Right ventricle myocardium inferior (tissue), 1 donor: ENCODE results near the gene ITGAD. TPM values are rescaled to one million over a fixed set of nuclear protein-coding genes. Genes with fewer than 3 reads are reported as not detected.

Experiments used
- ATAC-seq: fragments of 200-7000 bp; cut with Tn5 transposase; one replicate; pipeline ENCODE4 v1.9.1; 2020; ENCODE audit warnings: mild to moderate bottlenecking, moderate library complexity
- DNase-seq: peaks from one replicate; pipeline ENCODE4 v3.0.0; 2021; ENCODE audit errors: missing footprints
- intact Hi-C: fragments of 100-400 bp; cut with DNase I; formaldehyde crosslinking; loops from one replicate; pipeline ENCODE4 v1.11.0; 2022
- long read RNA-seq: library from polyadenylated mRNA; unstranded; transcript quantifications from one replicate; pipeline ENCODE4 v2.0.0, GENCODE V29; 2021
- total RNA-seq: library from RNA; stranded (reverse); fragmentation: NEBNext Ultra II Directional; extraction: Animal tissue kit (Norgen Biotek cat#: 25700); gene quantifications from one replicate; pipeline ENCODE4 v1.2.1, GENCODE V29; 2021
- donor health status: DM: no; HTN: yes; CAD: no; lungs with severe emphysema.

ITGAD gene
- total RNA-seq, result 0.11 TPM
- long read RNA-seq, result 0 reads

DNA sequence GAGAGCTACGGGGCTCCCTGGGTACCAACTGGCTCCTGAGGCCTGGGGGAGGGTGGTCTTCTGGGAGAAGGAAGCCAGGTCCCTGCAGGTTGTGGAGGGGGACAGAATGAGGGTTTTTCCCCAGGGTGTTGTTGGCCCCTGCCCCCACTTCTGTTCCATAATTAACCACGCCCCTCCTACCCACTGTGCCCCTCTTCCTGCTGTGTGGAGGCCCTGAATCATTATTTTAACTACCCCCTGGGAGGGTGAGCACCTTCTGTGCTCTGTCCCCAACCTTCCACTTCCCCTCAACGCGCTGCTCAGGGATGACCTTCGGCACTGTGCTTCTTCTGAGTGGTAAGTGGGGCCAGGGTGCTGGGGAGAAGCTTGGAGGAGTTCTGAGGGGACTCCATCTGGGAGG, at the start of gene ITGAD:
Gene ITGAD (plus strand): TSS at position 280 of the 400 bp plus-strand sequence. CDS start 26 bp downstream, at position 306.
- no peak for ATAC-seq

DNA sequence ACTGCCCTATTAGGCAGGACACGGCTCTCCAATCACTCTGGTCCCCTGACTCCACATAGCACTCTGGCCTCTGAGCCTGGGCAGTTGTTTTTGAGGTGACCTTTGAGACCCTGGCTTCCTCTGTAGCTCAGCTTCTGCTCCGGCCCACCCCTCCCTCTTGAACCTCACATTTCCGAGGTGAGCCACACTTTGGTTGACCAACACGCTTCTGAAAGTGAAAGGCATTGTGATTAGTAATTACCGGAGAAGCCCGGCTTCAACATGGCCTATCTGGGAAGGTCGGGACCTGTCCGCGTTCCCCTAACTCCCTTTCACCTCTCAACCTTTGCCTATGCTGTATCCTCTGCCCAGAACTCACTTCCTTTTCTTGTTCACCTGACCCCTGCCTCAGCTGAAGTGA, 48.4 kb upstream of the ITGAD start:
- no peak for DNase-seq
- intact Hi-C loops, result loop anchor here (10.0 kb wide), 1 partner anchor 60 kb away; no protein-coding TSS in a partner anchor

More for the DNA sequence above, at the start of gene ITGAD:
- DNase-seq, result no peak
- intact Hi-C loops, result no loop called here

DNA sequence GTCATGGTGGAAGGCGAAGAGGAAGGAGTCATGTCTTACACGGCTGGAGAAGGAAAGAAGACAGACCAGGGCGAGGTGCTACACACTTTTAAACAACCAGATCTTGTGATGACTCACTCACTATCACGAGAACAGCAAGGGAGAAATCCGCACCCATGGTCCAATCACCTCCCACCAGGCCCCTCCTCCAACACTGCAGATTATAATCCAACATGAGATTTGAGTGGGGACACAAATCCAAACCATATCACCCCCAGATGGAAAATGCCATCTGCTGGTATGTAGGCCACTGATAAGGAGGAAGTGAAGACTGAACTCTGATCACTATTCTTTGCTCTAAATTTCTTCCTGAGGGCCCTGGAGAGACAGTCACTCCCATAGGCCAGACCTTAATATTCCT, 45.7 kb upstream of the ITGAD start:
- intact Hi-C loops, result loop anchor here (10.0 kb wide), 1 partner anchor 57 kb away; no protein-coding TSS in a partner anchor
- ATAC-seq, result no peak
- no peak for DNase-seq

More for the DNA sequence above, 48.4 kb upstream of the ITGAD start:
- ATAC-seq, result no peak

DNA sequence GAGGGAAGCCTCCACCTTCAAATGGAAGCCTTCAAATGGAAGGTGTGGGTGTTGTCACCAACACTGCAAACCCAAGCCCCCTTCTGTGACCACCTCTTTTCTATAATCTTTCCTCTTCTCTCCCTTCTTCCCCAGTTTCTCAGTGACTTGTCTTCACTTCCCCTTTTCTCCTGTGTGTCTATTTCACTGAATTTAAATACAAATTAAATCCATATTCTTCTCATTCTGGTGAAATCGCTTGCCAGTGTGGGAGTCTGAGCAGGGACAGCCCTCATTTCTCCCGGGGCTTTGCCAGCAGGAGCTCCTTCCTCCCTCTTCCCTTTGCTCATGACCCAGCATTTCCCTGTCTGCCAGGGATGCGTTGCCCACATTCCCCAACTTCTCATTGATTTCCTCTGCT, 44.6 kb upstream of the ITGAD start:
- intact Hi-C loops, result loop anchor here (10.0 kb wide), 1 partner anchor 56 kb away; no protein-coding TSS in a partner anchor
- ATAC-seq (no peak), DNase-seq (no peak)

DNA sequence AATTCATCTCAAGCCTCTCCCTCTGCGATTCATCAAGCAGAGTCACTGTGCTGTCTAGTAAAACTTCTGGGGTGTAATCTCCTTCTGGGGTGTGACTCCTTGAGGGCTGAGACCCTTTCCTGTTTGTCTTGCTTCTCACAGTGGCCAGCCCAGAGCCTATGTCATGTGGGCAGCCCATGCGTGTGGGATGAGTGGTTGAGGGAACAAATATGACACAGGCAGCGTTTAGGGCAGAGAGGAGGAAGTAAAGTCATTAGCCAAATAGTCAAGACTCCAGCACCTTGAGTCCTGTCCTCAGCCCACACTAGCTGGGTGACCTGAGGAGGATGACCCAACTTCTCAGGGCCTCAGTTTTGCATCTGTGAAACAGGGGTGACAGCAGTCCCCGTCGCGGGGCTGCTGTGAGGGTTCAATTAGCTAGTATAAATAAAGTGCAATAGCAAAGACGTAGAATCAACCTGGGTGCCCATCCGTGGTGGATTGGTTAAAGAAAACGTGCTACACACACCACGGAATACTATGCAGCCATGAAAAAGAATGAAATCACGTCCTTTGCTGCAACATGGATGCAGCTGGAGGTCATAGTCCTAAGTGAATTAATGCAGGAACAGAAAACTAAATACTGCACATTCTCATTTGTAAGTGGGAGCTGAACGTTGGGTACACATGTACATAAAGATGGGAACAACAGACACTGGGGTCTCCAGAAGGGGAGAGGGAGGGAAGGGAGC, 42.7 kb upstream of the ITGAD start:
- ATAC-seq (no peak), DNase-seq (no peak)
- intact Hi-C loops, result no loop called here

DNA sequence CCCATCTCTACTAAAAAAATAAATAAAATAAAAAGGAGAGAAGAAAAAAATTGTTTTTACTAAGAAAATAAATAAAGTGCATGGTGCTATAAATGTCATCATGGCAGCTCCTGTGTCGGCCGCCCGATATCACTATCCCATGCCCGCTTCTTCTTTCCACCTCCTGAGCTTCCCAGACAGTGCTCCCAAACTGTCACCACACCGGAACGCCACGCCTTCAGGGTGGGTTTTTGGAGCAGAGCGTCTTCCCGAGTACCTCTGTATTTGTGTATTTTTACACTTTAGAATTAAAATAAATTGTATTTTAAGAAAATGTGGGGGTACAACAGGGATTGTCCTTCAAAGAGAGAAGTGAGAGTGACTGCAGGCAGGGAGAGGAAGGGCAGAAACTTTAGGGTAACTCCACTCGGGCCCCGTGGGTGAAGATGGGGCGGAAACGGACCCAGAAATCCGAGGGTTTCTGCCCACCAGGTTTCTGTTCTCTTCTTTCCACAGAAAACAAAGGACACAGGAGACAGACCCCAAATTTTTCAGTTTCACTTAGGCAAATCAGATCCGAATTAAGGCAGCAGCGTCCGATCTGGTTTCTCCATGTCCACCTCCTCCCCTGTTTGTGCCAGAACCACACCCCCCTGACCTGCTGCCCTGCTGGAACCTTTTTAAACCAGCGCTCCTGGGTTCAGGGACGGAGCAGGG, 41.7 kb upstream of the ITGAD start:
- intact Hi-C loops, result no loop called here
- ATAC-seq, result no peak
- no peak for DNase-seq

DNA sequence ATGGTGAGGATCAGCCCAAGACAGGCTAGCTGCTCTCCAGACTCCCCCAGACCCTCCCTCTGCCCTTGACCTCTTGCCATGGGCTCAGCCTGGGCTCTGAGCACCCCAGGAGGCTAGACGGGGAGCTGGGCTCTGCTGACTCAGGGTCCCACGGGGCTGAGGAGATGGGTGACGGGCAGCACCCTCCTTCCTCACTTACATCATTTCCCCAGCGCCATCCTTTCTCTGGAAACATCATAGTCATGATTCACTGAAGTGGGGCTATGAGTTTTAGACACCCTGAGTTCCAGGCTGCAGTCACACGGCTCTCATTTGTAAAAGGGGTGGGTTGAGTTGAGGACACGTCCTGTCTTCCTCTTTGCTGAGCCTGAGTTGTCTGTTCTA, 41.2 kb upstream of the ITGAD start:
- intact Hi-C loops, result no loop called here
- DNase-seq (peak; percentile 76), ATAC-seq (peak; percentile 35)

DNA sequence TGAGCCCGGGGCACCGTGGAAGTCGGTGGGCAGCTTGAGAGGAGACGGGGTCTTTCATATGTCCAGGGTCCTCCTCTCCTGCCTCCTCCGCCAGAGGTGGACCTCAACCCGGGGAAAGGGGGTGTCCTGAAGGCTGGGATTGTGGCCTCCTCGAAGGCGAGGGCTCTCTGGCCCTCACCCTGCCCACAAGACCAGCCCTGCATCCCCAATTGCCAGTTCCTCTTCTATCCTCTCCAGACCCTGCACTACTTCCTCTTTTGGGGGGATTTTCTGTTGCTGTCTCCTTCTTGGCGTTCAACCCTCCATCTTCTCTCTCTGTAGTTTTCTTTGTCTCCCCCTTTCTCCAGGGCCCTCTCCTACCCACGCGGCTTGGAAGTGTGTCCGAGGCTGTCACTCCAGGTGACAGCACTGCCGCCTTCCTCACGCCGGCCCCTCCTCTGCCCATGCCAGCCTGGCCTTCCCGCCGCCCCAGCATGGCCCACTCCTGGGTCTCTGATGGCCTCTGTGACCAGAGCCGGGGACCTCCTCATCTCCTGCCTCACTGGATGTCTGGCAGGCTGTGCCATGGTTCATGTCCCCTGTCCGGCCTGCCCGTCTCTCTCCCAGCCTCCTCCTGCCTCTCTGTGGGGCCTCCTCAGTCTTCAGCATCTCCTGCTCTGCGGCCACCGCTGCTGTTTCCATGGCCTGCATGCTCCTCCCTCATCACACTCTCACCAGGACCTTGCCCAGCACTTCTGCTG, 40.6 kb upstream of the ITGAD start:
- DNase-seq (no peak), ATAC-seq (peak; percentile 56)
- intact Hi-C loops, result no loop called here

DNA sequence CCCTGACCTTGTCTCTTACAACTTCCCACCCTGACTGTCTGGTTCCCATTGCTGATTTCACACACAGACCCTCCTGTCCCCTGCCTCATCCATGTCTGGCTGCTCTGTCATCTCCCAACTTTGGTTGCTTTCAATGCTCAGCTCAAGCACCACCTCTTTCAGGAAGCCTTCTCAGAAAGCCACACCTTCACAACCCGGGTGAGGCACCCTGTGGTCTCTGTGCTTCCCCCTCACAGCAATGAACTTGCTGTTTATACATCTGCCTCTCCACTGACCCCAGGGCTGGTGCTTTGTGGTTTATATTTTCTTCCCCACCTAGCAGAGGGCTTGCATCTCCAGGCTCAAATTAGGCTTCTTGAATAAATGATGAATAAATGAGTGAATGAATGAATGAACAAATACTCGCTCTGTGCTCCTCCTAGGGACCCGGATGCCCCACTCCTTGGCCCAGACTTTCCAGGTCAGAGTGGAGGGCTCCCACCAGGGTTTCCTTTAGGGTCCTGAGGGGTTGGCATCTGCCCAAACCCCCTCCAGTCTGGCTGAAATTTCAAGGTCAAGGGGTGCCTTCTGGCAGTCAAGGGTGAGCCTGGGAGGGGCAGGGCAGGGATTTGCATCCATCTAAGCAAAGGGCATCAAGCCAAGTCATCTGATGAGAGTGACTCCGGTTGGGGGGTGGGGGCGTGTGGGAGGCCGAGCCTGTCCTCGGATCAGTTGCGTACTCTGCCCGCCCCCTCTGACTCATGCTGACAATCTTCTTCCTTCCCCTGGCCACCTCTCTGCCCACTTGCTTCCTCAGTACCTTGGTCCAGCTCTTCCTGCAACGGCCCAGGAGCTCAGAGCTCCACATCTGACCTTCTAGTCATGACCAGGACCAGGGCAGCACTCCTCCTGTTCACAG, 38.5 kb upstream of the ITGAD start, which contains the start of gene ITGAX:
Gene ITGAX (plus strand): TSS at position 783 of the 898 bp plus-strand sequence. CDS start 79 bp downstream, at position 862.
- intact Hi-C loops, result no loop called here
- ATAC-seq (peak; percentile 23), DNase-seq (peak; percentile 91)

DNA sequence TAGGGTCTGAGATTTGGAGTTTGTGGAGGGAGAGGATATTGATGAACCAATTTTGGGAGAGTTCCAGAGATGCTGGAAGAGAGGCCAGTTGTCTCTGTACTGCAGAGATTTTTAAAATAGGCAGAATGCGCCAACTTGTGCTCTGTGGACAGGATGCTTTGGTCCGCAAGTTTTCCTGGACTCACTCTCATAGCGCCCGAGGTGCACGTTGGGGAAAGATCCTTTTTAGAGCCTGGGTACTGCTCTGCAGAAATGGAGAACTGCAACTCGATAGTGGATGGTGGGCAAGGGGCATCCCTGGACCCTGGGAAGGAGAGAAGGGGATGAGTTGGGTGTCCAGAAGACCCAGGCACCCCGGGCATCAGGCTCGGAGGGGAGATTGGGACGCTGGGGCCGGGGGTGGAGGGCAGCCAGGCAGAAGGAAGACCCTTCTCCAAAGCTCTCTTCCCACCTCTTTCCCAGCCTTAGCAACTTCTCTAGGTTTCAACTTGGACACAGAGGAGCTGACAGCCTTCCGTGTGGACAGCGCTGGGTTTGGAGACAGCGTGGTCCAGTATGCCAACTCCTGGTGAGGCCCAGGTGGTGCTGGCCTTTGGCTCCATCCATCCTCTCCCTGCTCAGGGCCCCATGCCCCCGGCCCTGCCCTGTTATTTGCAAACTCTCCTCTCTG, 37.6 kb upstream of the ITGAD start:
- DNase-seq, result no peak
- intact Hi-C loops, result no loop called here

DNA sequence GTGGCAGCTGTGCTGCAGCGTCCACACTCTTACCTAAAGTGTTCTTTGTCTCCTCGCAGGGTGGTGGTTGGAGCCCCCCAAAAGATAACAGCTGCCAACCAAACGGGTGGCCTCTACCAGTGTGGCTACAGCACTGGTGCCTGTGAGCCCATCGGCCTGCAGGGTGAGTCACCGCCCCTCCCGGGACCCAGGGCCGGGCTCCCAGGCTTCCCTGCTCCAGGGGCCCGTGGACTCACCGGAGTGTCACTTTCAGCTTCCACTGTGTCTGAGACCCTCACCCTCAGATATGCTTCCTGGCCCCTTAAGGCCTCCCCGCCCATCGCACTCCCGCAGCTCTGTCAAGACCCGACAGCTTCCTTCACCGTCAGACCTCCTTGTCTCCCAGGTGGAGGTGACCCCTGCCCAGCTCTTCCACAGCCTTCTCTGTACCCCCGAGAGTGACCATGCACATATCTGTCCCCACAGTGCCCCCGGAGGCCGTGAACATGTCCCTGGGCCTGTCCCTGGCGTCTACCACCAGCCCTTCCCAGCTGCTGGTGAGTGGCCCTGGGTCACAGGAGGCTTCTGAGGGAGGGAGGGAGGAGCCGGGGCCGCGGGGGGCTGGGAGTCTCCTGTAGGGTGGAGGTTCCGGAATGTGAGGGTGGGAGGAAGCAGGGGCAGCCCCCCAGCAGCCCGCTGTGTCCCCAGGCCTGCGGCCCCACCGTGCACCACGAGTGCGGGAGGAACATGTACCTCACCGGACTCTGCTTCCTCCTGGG, 36.4 kb upstream of the ITGAD start:
- ATAC-seq, result no peak
- no peak for DNase-seq
- intact Hi-C loops, result no loop called here

More for the DNA sequence above, 37.6 kb upstream of the ITGAD start:
- ATAC-seq, result no peak

DNA sequence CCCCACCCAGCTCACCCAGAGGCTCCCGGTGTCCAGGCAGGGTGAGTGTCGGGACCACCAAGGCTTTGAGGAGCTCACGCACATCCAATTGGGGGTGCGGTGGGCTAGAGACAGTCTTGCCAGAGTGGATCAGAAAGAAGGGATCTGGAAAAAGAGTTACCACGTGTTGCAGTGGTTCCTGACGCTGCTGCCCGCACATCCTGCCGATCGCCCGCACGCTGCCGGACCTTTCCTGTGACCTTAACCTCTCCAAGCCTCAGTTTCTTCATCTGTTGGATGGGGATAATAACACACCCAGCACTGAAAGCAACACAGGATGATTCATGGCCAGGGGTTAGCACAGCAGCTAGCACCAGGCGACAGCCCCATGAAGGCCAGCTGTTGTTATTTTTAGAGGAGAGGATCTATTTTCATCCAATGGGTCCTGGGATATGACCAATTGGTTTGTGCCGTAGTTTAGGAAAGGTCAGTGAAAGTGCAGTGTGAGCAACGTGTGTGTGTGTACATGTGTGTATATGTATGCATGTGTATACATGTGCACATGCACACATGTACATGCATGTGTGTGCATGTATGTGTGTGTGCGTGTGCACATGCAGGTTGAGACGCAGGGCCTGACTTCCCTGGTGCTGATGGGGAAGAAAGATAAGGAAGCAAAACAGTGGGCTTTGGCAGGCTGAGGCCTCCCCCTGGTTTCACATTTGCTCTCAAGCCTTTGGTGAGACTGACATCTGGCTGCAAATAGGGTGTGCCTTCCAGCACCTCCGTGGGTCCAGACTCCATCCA, 35.6 kb upstream of the ITGAD start:
- peak; percentile 55 for ATAC-seq
- no peak for DNase-seq
- intact Hi-C loops, result no loop called here

DNA sequence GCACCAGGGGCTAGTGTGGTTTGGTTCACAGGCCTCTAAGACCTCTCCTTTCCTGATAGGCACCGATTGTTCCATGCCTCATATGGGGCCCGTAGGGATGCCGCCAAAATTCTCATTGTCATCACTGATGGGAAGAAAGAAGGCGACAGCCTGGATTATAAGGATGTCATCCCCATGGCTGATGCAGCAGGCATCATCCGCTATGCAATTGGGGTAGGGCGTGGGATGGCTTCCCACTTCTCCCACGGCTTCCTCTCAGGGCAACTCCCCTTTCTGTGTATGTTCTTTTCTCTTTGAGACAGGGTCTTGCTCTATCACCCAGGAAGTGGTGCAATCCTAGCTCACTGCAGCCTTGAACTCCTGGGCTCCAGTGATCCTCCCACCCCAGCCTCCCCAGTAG, 32.9 kb upstream of the ITGAD start:
- no peak for DNase-seq
- ATAC-seq, result no peak
- intact Hi-C loops, result no loop called here

DNA sequence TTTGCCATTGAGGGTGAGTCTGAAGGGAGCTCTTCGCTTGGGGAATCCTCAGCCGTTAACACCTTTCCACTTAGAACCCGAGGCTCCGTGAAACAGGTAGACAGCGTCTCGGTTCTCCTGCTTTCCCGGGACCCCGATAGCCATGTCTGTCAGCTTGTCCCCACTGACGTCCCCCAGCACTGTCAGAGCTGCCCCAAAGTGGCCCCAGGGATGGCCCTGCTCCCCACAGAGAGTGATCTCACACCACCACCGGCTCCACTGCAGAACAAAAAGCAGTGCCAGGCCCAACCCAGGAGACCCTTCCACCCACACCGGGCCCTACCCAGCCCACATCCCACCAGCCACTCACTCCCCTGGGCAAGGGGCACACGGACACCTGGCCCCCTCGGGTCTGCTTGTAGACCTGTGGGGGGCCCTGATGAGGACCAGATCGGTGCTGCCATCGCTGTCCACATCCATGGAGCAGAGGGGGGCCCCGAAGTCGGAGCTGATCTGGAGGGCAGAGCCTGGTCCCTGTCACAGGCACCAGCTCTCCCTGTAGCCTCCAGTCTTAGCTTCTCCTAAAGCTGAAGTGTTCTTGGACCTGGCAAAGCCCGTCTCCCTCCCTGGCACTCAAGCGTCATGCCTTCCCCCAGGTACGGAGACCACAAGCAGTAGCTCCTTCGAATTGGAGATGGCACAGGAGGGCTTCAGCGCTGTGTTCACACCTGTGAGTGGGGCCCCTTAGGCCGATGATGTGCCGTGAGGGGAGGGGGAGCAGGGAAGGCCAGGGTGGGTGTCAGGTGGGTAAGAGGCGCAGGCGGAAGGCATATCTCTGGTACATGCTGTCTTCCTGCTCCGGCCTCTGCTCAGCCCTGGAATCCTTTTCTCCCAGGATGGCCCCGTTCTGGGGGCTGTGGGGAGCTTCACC, 31.7 kb upstream of the ITGAD start:
- DNase-seq (no peak), ATAC-seq (no peak)
- intact Hi-C loops, result no loop called here
